ENCODE results near the gene ITGAD. TPM values are rescaled to one million over a fixed set of nuclear protein-coding genes. Genes with fewer than 3 reads are reported as not detected.

Gene ITGAD
- total and polyA plus RNA-seq, 2 of the 4 experiments (the other 2 are of a cell fraction): not detected

- Histone ChIP-seq H3K23ac (ENCODE audit: low read depth, low read length) (no peak overlapping the region), H3K14ac (replicated peaks; ENCODE audit: low read depth, low read length) (no peak overlapping the region), H3K4me1 (ENCODE audit: control insufficient read depth, insufficient read depth, low read length) (no peaks in the 10 kb centered on the region), H2BK15ac (ENCODE audit: low read depth, low read length) (no peak overlapping the region), H3K27ac (ENCODE audit: insufficient read depth, low read length) (no peak overlapping the region), H4K20me1 (ENCODE audit: insufficient read depth, low read length) (no peaks in the 10 kb centered on the region), H2BK5ac (ENCODE audit: low read depth, low read length, poor library complexity, severe bottlenecking) (no peak overlapping the region), H3K18ac (ENCODE audit: low read depth, low read length) (no peak overlapping the region), H2BK20ac (ENCODE audit: low read depth, low read length) (no peak overlapping the region), H3K56ac (ENCODE audit: extremely low read depth, insufficient read depth, low read length) (no peak overlapping the region), H2AK9ac (replicated peaks; ENCODE audit: low read depth, low read length, poor library complexity) (no peak overlapping the region), H3K9me1 (ENCODE audit: insufficient read depth, low read length) (no peaks in the 10 kb centered on the region), H3K4me3 (ENCODE audit: insufficient read depth, low read depth, low read length) (no peak overlapping the region), H3K27me3 (ENCODE audit: control insufficient read depth, insufficient read depth, low read length) (peaks cover 19% of the 10 kb centered on the region), H2BK120ac (ENCODE audit: low read depth, low read length) (no peak overlapping the region), H3K36me3 (ENCODE audit: control insufficient read depth, insufficient read depth, low read length) (no peaks in the 10 kb centered on the region), H3K4ac (ENCODE audit: low read depth, low read length) (no peak overlapping the region), H3K4me2 (ENCODE audit: low read depth, low read length) (no peak overlapping the region), H4K5ac (ENCODE audit: low read depth, low read length) (no peak overlapping the region), H2AK5ac (ENCODE audit: low read depth, low read length) (no peak overlapping the region), H3K9ac (ENCODE audit: low read depth, low read length) (no peak overlapping the region), H4K8ac (ENCODE audit: low read depth in 2 of 2, low read length in 2 of 2) (no peak overlapping the region), H3K79me1 (ENCODE audit: low read depth in 1 of 2, low read length in 2 of 2) (no peaks in the 10 kb centered on the region), H4K91ac (ENCODE audit: insufficient read depth, low read depth, low read length) (no peak overlapping the region), H2AFZ (replicated peaks; ENCODE audit: low read length, poor library complexity) (no peak overlapping the region), H3K9me3 (ENCODE audit: control insufficient read depth, insufficient read depth, low read length) (no peaks in the 10 kb centered on the region)
- no CpG with 5 or more reads among the region's 11 CpGs for WGBS, 2 experiments (ENCODE audit: extremely low coverage in 2 of 2, insufficient read length in 1 of 2)
- intact Hi-C loops (cut with micrococcal nuclease) (no loop called here), in situ Hi-C loops (cut with MboI; ENCODE audit: low sequenced_read_pairs) (no loop called here), dilution Hi-C loops (cut with HindIII; ENCODE audit: low sequenced_read_pairs, unreplicated experiment) (no loop called here)
- CTCF ChIA-PET: no interaction called here
- TF ChIP-seq RAD21 (IDR thresholded peaks at IDR 0.05; ENCODE audit: low read length) (no peak), CEBPB (IDR thresholded peaks at IDR 0.05; ENCODE audit: low read depth, low read length) (no peak), CHD1 (IDR thresholded peaks at IDR 0.05; ENCODE audit: low read depth, low read length) (no peak), MAZ (IDR thresholded peaks at IDR 0.05; ENCODE audit: borderline replicate concordance, low read depth, low read length) (no peak), SMC3 (IDR thresholded peaks at IDR 0.05; ENCODE audit: low read depth, low read length) (no peak), NFE2L2 (IDR thresholded peaks at IDR 0.05; ENCODE audit: low read depth, low read length) (no peak), POLR2A (IDR thresholded peaks at IDR 0.05; ENCODE audit: low read depth, low read length) (no peak), FOS (IDR thresholded peaks at IDR 0.05; ENCODE audit: low read depth, low read length) (no peak), BHLHE40 (IDR thresholded peaks at IDR 0.05; ENCODE audit: low read depth, low read length) (no peak), MAFK (IDR thresholded peaks at IDR 0.05; ENCODE audit: low read depth, low read length) (no peak), MXI1 (IDR thresholded peaks at IDR 0.05; ENCODE audit: borderline replicate concordance, low read depth, low read length) (no peak), USF2 (IDR thresholded peaks at IDR 0.05; ENCODE audit: low read depth, low read length) (no peak), ELK1 (IDR thresholded peaks at IDR 0.05; ENCODE audit: borderline replicate concordance, low read depth, low read length) (no peak), RFX5 (IDR thresholded peaks at IDR 0.05; ENCODE audit: low read depth, low read length) (no peak)
- DNase-seq (no peak), ATAC-seq (ENCODE audit: low read depth) (no peak)
- POLR2A ChIA-PET (ENCODE audit: unreplicated experiment): no interaction called here
- no TSS peak for BruUV-seq (replicated peaks)
These were observed 23.2 kb downstream of the ITGAD start for GRCh38 chr16:31416371-31416770.
